SIG-M5 treated with dmso at 0.1 percent for 504 hours (cell line): ENCODE measurements around the gene MRGPRG.
"Not testable (repeated sequence)": the region's sequence is repeated elsewhere in the genome, so short reads cannot be mapped to it uniquely, and the experiment has no call there.

Experiments used
- DNase-seq: peaks from one replicate; lab custom pipeline; 2025; ENCODE audit not compliant: unreplicated experiment; lab: John Stamatoyannopoulos, UW

Gene MRGPRG

GRCh38 chr11:3218483-3219280, at the start of gene MRGPRG:
TSS of gene MRGPRG (minus strand) at chr11:3218813. CDS start at chr11:3218813, 0 bp downstream.
- DNase-seq = no peak

DNA sequence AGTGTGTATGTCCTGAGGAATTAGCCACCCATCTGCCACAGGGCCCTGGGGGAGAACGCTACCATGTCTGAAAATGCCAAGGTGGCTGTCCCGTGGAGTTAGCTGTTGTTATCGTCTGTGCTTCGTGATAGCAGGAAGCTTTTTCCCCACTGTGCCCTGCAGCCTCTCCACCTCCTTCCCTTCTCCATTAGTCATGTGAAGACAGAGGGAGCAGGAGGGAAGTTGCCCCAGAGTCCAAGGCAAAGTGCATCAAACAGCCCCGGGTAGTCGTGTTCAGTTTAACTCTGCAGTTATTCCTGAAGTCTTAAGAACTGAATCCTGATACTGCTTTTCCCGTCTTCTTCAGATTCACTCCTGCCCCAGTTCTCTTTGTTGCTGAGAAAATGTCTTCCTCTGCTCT, 43.9 kb upstream of the MRGPRG start:
- not testable (repeated sequence) for DNase-seq

DNA sequence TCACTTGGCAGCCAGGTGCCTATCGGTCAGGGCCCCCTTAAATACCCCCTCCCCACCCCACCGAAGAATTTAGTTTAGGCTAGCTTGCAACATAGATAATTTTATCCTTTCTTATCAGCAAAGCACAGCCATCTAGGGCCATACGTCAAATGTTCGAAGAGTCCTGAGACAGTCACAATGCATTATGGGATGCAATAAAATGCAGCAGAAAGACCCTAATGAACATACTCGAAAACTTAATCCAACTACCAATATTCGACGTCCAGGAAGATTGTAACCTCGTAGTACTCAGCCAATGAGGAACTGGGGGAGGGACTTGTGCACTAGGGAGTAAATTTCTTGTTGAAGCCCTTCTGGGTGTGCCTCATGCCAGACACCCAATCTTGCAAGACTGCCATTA, 43.2 kb upstream of the MRGPRG start:
- DNase-seq = not testable (repeated sequence)

GRCh38 chr11:3257509-3257908, 38.9 kb upstream of the MRGPRG start:
- DNase-seq = not testable (repeated sequence)

GRCh38 chr11:3255241-3255640, 36.6 kb upstream of the MRGPRG start:
- not testable (repeated sequence) for DNase-seq

GRCh38 chr11:3254773-3255172, 36.2 kb upstream of the MRGPRG start:
- not testable (repeated sequence) for DNase-seq

DNA sequence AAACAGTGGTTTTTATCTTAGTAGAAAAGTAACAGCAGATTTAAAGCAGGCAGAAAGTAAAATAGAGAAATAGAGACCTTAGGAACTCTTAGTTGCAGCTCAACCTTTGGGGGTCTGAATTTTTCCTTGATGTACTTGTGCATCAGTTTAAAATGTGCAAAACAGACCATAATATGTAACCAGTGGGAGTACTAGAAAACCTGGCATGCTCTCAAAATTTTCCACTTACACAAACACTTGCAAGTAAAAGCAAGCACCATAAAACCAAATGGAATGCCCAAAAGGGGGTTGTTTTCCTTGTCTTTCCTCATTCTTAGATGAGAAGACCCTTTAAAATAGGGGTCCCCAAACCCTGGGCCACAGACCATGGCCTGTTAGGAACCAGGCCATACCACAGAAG, 26.5 kb upstream of the MRGPRG start:
- DNase-seq = no peak

- DNase-seq = no peak
Measured at GRCh38 chr11:3243880-3244279, 25.3 kb upstream of the MRGPRG start.

DNA sequence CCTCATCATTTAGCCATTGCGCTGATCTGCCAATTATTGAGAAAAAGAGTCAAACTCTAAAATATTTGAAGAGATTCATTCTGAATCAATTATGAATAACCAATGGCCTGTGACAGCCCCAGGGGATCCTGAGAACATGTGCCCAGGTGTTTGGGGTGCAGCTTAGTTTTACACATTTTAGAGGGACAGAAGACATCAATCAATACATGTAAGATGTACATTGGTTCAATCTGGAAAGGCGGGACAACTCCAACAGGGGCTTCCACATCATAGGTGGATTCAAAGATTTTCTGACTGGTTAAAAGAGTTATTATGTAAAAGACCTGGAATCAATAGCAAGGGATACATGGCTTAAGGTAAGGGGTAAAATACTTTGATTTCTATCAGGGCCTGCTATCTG, 18.5 kb upstream of the MRGPRG start:
- DNase-seq = no peak

DNA sequence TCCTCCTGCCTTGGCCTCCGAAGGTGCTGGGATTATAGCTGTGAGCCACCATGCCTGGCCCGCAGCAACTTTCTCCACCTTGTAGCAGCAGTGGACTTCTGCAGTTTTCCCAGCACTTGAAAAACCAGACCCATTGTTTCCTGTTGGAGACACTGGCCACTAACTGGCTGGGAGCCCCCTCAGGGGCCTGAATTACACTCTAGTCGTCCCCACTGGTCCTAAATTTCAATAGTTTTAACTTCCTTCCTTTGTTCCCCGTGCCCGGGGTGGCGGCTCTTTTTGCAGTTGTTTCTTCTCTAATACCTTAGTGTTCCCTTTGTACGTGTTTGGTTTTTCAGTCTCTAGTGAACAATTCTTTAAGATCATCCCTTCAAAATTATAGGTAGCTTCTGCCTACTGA, 16.2 kb upstream of the MRGPRG start:
- DNase-seq = no peak

- no peak for DNase-seq
Measured at GRCh38 chr11:3232956-3233355, 14.3 kb upstream of the MRGPRG start.

GRCh38 chr11:3231851-3232744, 13.5 kb upstream of the MRGPRG start, which contains the start of gene MRGPRE:
TSS of gene MRGPRE (minus strand) at chr11:3232417. CDS start at chr11:3228799, 3,618 bp downstream.
- DNase-seq = no peak

DNA sequence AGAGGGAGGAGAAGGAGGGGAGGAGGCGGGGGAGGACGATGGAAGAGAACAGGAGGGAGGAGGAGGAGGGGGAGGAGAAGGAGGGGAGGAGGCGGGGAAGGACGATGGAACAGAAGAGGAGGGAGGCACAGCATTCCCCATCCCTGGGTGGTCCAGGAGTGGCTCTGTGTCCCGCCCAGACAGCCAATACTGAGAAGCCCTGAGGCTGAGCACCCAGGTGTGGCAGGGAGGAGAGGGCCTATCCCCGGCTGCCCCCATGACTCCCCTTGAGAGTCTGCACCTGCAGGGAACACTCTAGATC, 12.9 kb upstream of the MRGPRG start:
- DNase-seq = no peak

DNA sequence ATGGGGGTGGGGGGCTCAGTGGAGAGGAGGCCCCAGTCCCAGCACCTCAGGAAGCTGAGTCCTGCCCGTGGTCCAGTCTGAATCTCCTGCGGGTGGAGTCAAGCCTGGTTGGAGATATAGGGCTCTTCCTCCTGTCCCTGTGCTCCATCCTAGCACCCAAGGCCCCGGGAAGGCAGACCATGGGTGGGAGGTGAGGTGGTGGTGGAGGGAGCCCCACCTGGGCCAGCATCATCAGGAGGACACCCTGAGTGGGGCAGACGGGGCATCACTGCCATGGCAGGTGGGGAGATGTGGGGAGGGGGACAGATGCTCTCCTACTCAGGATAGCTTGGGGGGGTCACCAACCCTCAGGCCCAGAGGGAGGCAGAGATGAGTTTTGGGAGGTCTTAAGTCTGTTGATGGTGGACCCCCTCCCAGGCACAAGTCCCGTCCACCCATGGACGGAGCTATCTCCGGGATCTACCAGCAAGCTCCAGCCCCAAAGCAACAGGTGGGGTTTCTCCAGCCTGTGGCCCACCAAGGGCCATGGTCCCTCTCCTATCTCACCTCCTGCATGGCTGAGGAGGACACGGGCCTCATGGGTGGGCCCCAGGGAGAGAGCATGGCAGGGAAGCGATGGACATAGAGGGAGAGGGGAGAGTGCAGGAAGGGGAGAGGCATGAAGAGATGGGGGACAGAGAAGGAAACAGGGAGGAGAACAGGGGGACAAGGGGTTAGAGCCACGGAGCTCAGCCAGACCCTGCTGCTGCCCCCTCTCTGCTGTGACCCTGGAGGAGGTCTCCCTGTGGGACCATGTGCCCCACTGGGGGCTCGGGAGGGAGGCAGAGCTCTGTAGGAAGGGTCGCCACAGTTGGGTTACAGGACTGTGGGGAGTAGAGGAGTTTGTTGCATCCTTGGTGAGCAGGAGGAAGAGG, 12.3 kb upstream of the MRGPRG start:
- no peak for DNase-seq

- no peak for DNase-seq
Measured at GRCh38 chr11:3229673-3230630, 11.3 kb upstream of the MRGPRG start.

DNA sequence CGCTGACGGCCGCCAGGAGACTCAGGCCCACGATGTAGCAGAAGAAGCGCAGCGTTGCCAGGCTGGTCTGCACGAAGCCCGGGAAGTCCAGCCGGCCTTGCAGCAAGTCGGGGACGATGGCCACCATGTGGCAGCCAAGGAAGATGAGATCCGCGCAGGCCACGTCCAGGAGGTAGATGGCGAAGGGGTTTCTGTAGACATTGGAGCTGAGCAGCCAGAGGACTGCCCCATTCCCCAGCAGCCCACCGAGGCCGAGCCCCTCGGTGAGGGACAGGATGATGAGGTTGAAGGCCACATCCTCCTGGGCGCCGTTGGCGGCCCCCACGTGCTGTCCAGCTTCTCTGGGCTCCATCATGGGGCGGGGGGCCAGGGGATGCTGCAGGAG, 9.8 kb upstream of the MRGPRG start:
- no peak for DNase-seq

DNA sequence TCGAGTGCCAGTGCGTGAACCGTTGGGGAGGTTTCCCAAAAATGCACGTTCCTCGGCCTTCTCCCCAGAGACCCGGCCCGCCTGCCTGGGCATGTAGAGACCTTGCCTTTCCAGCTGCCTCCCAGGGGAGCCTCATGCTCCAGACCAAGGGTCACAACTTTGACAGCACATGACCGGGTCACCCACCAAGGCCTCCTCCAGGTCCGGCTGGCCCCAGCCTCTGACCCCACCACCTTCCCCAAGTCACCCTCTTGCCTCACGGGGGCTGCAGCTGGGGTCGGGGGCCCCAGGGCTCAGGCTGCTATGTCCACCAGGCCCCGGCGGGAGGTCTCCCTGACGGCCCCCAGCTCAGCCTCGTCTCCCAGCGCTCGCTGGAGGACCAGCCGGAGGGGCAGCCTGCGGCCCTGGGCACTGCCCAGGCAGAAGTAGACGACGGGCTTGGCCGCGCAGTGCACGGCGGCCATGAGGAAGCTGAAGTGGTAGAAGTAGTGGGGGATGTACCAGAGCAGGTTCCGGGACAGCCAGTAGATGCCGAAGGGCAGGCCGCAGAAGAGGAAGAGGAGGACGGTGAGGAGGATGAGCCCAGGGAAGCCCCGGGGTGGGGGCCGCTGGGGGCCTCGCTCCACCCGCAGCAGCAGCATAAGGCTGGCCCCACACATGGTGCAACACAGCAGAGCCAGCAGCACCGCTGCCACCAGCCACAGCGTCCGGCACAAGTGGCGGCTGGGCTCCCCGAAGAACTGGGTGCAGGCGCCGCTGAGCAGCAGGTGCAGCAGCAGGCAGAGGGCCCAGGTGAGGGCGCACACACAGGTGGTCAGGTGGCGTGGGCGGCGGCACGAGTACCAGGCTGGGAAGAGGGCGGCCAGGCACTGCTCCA, 9.2 kb upstream of the MRGPRG start:
- DNase-seq = no peak

- DNase-seq = no peak
Measured at GRCh38 chr11:3226846-3227567, 8.4 kb upstream of the MRGPRG start.
